ENCODE results near the gene PSMD9. TPM values are rescaled to one million over a fixed set of nuclear protein-coding genes. Genes with fewer than 3 reads are reported as not detected.
"Not testable (repeated sequence)": the region's sequence is repeated elsewhere in the genome, so short reads cannot be mapped to it uniquely, and the experiment has no call there.

PSMD9 gene
- total RNA-seq, 1 donor from 2014 or later: 34.0 TPM

DNA sequence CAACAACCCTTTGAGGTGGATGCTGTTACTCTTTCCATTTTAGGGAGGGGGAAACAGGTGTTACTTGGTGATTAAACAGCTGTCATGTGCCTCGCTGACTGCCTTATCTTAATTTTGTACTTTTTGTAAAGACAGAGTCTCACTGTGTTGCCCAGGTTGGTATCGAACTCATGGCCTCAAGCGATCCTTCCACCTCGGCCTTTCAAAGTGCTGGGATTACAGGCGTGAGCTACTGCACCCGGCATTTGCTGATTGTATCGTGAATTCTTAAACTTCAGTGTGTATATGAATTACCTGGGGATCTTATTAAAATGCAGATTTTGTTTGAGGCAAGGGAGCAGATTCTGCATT is 659 bp downstream of the PSMD9 start:
- Mint-ChIP-seq H3K9me3 (ENCODE audit: unreplicated experiment) (no peaks in the 10 kb centered on the region), H3K36me3 (ENCODE audit: low read depth, unreplicated experiment) (peaks cover 6% of the 10 kb centered on the region), H3K27ac (ENCODE audit: unreplicated experiment) (no peak overlapping the region), H3K4me3 (ENCODE audit: unreplicated experiment) (peak overlapping the region; percentile 98), H3K4me1 (ENCODE audit: unreplicated experiment) (peaks cover 9% of the 10 kb centered on the region), H3K27me3 (ENCODE audit: unreplicated experiment) (no peaks in the 10 kb centered on the region)
- DNase-seq (ENCODE audit: low spot score): no peak
- TF ChIP-seq, protein P1, sequence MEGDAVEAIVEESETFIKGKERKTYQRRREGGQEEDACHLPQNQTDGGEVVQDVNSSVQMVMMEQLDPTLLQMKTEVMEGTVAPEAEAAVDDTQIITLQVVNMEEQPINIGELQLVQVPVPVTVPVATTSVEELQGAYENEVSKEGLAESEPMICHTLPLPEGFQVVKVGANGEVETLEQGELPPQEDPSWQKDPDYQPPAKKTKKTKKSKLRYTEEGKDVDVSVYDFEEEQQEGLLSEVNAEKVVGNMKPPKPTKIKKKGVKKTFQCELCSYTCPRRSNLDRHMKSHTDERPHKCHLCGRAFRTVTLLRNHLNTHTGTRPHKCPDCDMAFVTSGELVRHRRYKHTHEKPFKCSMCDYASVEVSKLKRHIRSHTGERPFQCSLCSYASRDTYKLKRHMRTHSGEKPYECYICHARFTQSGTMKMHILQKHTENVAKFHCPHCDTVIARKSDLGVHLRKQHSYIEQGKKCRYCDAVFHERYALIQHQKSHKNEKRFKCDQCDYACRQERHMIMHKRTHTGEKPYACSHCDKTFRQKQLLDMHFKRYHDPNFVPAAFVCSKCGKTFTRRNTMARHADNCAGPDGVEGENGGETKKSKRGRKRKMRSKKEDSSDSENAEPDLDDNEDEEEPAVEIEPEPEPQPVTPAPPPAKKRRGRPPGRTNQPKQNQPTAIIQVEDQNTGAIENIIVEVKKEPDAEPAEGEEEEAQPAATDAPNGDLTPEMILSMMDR (IDR thresholded peaks at IDR 0.05; ENCODE audit: unreplicated experiment): no peak

- not testable (repeated sequence) for DNase-seq (ENCODE audit: low spot score); H3K36me3 Mint-ChIP-seq (ENCODE audit: low read depth, unreplicated experiment); H3K27ac Mint-ChIP-seq (ENCODE audit: unreplicated experiment)
These were observed 1.1 kb downstream of the PSMD9 start for GRCh38 chr12:121889661-121890060.

GRCh38 chr12:121892673-121893561 is 4.3 kb downstream of the PSMD9 start:
- Mint-ChIP-seq H3K27ac (ENCODE audit: unreplicated experiment) (no peak overlapping the region), H3K4me3 (ENCODE audit: unreplicated experiment) (peak overlapping the region; percentile 42), H3K4me1 (ENCODE audit: unreplicated experiment) (peaks cover 9% of the 10 kb centered on the region), H3K36me3 (ENCODE audit: low read depth, unreplicated experiment) (peaks cover 17% of the 10 kb centered on the region), H3K9me3 (ENCODE audit: unreplicated experiment) (no peaks in the 10 kb centered on the region), H3K27me3 (ENCODE audit: unreplicated experiment) (no peaks in the 10 kb centered on the region)
- no peak for DNase-seq (ENCODE audit: low spot score)
- TF ChIP-seq, protein P1 (IDR thresholded peaks at IDR 0.05; ENCODE audit: unreplicated experiment): no peak

More at GRCh38 chr12:121889661-121890060, 1.1 kb downstream of the PSMD9 start:
- not testable (repeated sequence) for H3K27me3 Mint-ChIP-seq (ENCODE audit: unreplicated experiment); H3K9me3 Mint-ChIP-seq (ENCODE audit: unreplicated experiment); H3K4me1 Mint-ChIP-seq (ENCODE audit: unreplicated experiment)
- peak overlapping the region; percentile 98 for H3K4me3 Mint-ChIP-seq (ENCODE audit: unreplicated experiment)

DNA sequence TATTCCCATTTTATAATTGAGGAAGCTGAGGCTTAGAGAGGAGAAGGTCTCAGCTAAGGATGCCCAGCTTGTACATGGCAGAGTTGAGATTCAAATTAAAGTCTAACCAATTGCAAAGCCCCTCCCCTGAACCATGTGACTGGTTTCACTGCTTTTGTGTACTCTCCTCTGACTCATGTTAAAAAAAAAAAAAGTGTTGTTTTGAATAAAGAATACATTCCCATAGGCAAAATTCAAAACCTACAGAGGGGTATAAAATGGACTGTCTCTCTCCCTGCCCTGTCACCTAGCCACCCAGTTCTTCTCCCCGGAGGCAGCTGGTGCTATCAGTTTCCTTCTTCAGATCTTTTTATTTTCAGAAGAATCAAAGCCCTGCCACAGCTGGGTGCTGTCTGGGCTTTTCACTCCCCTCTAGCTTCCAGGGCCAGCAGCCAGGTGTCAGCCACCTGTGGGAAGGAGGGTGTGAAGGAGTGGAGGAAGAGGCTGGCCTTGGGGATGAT is 5.4 kb downstream of the PSMD9 start:
- TF ChIP-seq, protein P1 (IDR thresholded peaks at IDR 0.05; ENCODE audit: unreplicated experiment): no peak
- H3K27me3 Mint-ChIP-seq (ENCODE audit: unreplicated experiment): no peaks in the 10 kb centered on the region
- peaks cover 17% of the 10 kb centered on the region for H3K36me3 Mint-ChIP-seq (ENCODE audit: low read depth, unreplicated experiment)
- no peak overlapping the region for H3K27ac Mint-ChIP-seq (ENCODE audit: unreplicated experiment)
- no peak for DNase-seq (ENCODE audit: low spot score)
- H3K4me3 Mint-ChIP-seq (ENCODE audit: unreplicated experiment): no peak overlapping the region
- no peaks in the 10 kb centered on the region for H3K9me3 Mint-ChIP-seq (ENCODE audit: unreplicated experiment)
- H3K4me1 Mint-ChIP-seq (ENCODE audit: unreplicated experiment): peaks cover 6% of the 10 kb centered on the region

DNA sequence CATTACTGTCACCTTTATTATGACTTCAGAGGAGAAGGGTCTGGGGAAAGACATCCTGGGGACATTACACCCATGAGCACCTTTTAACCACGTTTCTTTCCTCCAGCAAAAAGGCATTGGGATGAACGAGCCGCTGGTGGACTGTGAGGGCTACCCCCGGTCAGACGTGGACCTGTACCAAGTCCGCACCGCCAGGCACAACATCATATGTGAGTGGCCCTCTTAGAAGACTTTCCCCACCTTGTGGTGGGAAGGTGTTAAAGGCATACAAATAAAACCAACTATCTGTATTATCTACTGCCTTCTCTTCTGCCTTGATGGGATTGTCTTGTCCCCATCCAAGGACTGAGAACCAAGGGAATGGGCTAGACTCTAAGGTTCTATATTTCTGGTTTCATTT is 6.0 kb downstream of the PSMD9 start:
- Mint-ChIP-seq H3K4me3 (ENCODE audit: unreplicated experiment) (no peak overlapping the region), H3K27ac (ENCODE audit: unreplicated experiment) (no peak overlapping the region)
- no peak for DNase-seq (ENCODE audit: low spot score)

More for the DNA sequence above, 6.0 kb downstream of the PSMD9 start:
- H3K4me1 Mint-ChIP-seq (ENCODE audit: unreplicated experiment): peaks cover 1% of the 10 kb centered on the region
- peaks cover 17% of the 10 kb centered on the region for H3K36me3 Mint-ChIP-seq (ENCODE audit: low read depth, unreplicated experiment)
- TF ChIP-seq, protein P1 (IDR thresholded peaks at IDR 0.05; ENCODE audit: unreplicated experiment): no peak
- H3K27me3 Mint-ChIP-seq (ENCODE audit: unreplicated experiment): no peaks in the 10 kb centered on the region
- no peaks in the 10 kb centered on the region for H3K9me3 Mint-ChIP-seq (ENCODE audit: unreplicated experiment)

All from endothelial cell (in vitro differentiated cells).